ENCODE data around the gene GGTLC2.
"Not testable (repeated sequence)": the region's sequence is repeated elsewhere in the genome, so short reads cannot be mapped to it uniquely, and the experiment has no call there.

DNA sequence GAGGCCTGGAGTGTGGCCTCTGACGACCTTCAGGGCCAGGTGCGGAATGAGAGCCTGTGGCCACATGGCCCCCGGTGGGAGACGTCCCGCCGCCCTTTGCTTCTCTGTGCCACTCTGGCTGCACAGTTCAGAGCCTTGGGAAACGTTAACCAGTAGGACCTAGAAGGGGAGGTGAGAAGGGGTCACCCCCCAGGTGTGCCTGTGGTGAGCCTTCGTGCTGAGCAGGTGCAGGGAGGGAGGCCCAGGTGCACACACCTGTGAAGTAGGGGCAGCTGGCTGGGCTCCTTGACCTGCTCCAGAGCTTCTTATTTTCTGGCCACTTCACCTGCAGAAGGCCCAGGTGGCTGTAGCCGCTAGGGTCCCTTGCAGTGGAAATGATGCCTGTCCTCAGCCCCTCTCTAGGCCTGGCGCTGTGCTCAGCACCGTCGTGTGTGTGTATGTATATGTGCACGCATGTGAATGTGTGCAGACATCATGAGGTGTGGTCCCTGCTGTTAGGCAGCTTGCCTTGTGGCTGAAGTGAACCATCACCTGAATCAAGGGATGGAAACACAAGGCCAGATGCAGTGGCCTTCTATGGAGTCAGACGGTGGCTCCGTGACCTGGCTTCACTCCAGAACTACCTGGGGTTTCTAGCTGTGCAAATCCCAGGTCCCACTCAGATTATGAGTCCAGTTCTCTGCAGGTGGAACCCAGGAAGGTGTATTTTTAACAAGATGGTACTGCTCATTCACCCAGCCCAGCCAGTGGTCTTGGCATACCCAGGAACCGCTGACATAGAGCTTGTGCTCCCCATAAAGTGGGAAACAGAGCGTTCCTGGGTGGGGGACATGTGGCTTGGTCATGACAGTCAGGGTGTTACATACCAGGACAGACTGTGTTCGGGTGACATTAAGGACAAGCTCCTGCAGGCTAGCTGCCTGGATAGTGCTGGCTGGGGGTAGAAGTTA lies 15.6 kb upstream of the GGTLC2 start:
- TF ChIP-seq, protein P1, sequence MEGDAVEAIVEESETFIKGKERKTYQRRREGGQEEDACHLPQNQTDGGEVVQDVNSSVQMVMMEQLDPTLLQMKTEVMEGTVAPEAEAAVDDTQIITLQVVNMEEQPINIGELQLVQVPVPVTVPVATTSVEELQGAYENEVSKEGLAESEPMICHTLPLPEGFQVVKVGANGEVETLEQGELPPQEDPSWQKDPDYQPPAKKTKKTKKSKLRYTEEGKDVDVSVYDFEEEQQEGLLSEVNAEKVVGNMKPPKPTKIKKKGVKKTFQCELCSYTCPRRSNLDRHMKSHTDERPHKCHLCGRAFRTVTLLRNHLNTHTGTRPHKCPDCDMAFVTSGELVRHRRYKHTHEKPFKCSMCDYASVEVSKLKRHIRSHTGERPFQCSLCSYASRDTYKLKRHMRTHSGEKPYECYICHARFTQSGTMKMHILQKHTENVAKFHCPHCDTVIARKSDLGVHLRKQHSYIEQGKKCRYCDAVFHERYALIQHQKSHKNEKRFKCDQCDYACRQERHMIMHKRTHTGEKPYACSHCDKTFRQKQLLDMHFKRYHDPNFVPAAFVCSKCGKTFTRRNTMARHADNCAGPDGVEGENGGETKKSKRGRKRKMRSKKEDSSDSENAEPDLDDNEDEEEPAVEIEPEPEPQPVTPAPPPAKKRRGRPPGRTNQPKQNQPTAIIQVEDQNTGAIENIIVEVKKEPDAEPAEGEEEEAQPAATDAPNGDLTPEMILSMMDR (IDR thresholded peaks at IDR 0.05) = not testable (repeated sequence)
- TF ChIP-seq POLR2A (IDR thresholded peaks at IDR 0.05) = not testable (repeated sequence)

Measured in lower leg skin (tissue), 3 donors.